HFFc6 (cell line): ENCODE results near the gene STK39. TPM values are rescaled to one million over a fixed set of nuclear protein-coding genes. Genes with fewer than 3 reads are reported as not detected.

Experiments
- DNase-seq: peaks from one replicate; pipeline ENCODE4 v3.0.0-alpha.2; 2018
- H3K27ac Mint-ChIP-seq: 2 replicates; pipeline ENCODE4 v1.8.0; 2020; ENCODE audit warnings: mild to moderate bottlenecking, mixed read lengths
- H3K27me3 Mint-ChIP-seq: 2 replicates; pipeline ENCODE4 v1.8.0; 2021; ENCODE audit warnings: mild to moderate bottlenecking, moderate library complexity, mixed read lengths; ENCODE audit not compliant: insufficient read depth
- H3K36me3 Mint-ChIP-seq: 2 replicates; pipeline ENCODE4 v1.8.0; 2021; ENCODE audit warnings: low read depth, mixed read lengths
- H3K4me1 Mint-ChIP-seq: 2 replicates; pipeline ENCODE4 v1.8.0; 2020; ENCODE audit warnings: low read depth, mixed read lengths
- H3K4me3 Mint-ChIP-seq: 2 replicates; pipeline ENCODE4 v1.8.0; 2020; ENCODE audit warnings: mild to moderate bottlenecking, moderate library complexity, mixed read lengths
- H3K9me3 Mint-ChIP-seq: 2 replicates; pipeline ENCODE4 v1.8.0; 2020; ENCODE audit warnings: mild to moderate bottlenecking, mixed read lengths
- total RNA-seq, 6 experiments: library from RNA; stranded (reverse); fragmentation: NEBNext Ultra II Directional; extraction: Animal tissue kit (Norgen Biotek cat#: 25700); gene quantifications; 2 replicates in 1 of 6; 3 replicates in 5 of 6; pipeline ENCODE4 v1.2.3, GENCODE V29; 2021
- TF ChIP-seq, protein P1 (sequence below): fragments of 200-600 bp; sonication (generic); IDR thresholded peaks from 2 replicates; pipeline ENCODE4 v1.5.0; 2021; ENCODE audit warnings: antibody characterized with exemption, mild to moderate bottlenecking

Gene STK39
- total RNA-seq, 6 experiments from 2014 or later, result 27.7 to 36.4 (median 33.4) TPM

DNA sequence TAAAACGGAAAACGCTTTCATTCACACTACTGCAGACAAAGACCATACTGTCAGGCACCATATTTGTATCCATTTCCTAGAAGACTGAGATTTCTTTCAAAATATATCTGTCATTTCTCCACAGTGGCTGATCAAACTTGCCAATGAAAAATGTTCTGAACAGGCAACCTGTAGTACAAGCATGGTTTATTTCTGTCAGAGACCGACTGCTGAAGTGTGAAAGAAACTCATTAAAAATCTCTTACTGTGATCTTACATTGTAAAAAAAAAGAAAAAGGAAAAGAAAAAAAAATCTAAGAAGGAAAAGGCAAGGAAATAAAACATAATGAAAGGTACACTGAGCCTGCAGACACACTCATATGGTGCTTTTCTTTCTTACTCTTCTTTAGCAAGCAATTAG is 184.5 kb downstream of the STK39 start:
- Mint-ChIP-seq H3K27ac (no peak overlapping the region), H3K27me3 (no peaks in the 10 kb centered on the region), H3K4me1 (peaks cover 12% of the 10 kb centered on the region), H3K4me3 (no peak overlapping the region), H3K9me3 (no peaks in the 10 kb centered on the region), H3K36me3 (peaks cover 15% of the 10 kb centered on the region)
- DNase-seq, result no peak
- TF ChIP-seq, protein P1, sequence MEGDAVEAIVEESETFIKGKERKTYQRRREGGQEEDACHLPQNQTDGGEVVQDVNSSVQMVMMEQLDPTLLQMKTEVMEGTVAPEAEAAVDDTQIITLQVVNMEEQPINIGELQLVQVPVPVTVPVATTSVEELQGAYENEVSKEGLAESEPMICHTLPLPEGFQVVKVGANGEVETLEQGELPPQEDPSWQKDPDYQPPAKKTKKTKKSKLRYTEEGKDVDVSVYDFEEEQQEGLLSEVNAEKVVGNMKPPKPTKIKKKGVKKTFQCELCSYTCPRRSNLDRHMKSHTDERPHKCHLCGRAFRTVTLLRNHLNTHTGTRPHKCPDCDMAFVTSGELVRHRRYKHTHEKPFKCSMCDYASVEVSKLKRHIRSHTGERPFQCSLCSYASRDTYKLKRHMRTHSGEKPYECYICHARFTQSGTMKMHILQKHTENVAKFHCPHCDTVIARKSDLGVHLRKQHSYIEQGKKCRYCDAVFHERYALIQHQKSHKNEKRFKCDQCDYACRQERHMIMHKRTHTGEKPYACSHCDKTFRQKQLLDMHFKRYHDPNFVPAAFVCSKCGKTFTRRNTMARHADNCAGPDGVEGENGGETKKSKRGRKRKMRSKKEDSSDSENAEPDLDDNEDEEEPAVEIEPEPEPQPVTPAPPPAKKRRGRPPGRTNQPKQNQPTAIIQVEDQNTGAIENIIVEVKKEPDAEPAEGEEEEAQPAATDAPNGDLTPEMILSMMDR, result no peak

DNA sequence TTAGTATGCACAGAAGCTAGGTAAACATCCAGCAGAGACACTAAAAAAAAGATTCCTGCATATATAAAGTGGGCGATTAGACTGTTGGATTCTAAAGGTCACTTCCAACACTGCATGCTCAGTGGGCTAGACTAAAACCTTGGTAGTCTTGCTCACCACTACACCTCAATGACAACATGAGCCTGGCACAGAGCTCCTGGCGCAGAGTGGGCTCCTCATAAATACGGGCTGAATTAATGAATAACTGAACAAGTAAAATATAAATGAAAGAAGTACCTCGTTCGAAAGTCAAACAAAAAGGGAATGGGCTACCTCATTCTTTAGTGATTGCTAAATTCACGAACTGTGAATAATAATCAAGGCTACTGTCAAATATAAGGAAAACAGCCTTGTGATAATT is 185.3 kb downstream of the STK39 start:
- Mint-ChIP-seq H3K27ac (no peak overlapping the region), H3K9me3 (no peaks in the 10 kb centered on the region), H3K4me1 (peaks cover 12% of the 10 kb centered on the region), H3K4me3 (no peak overlapping the region), H3K27me3 (no peaks in the 10 kb centered on the region), H3K36me3 (peaks cover 8% of the 10 kb centered on the region; the same call in 1 of the 2 replicates)
- DNase-seq, result no peak
- TF ChIP-seq, protein P1, result no peak

DNA sequence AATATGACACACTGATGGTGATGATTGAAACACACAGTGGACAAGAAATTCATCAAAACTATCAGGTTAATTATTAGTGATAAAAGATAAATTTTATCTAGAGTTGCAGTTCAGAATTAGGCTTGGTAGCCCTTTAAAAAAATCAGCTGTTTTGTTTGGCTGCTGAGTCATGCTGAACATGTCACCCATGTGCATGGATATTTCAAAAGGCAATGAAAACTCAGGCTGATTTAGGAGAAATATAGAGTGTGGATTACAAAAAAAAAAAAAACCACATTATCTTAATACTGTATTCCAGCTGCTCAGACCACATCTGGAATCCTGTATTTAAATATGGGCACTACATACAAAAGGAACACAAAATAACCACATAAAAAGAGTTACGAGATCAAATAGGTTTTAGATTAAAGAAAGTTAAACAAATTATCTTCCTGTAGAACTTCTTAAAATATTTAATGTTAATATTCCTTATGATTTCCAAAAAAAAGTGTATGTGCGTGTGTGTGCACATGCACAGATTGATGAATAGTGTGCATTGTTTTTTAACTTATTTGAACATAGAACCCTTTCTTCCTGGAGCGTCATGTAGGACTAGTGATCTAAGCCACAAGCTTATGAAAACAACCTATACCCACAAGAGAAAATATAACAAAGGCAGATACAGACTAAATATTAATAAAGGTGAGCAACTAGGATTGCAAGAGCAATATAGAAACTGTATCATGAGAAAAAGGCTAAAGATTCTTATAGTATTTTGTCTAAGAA is 186.2 kb downstream of the STK39 start:
- Mint-ChIP-seq H3K27me3 (no peaks in the 10 kb centered on the region), H3K4me1 (peaks cover 12% of the 10 kb centered on the region), H3K36me3 (peaks cover 8% of the 10 kb centered on the region; the same call in 1 of the 2 replicates), H3K9me3 (no peaks in the 10 kb centered on the region), H3K4me3 (no peak overlapping the region), H3K27ac (peak overlapping the region; percentile 71)
- DNase-seq, result peak; percentile 8
- TF ChIP-seq, protein P1, result no peak

DNA sequence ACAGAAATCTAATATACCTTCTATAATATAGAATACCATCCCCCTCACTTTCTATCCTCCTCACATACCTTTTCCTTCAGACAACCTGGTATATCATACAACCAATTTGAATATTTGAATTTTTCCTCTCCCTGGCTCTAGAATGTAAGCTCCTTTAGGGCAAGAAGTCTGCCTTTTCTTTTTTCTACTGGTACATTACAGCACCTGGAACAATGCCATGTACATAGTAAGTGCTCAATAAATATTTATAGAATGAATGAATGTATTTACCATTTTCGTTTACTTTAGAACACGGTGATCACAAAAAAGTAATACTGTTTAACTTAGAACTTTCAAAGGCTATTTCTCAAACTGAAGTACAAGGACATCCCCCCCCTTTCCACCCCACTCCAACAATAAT is 187.6 kb downstream of the STK39 start:
- no peaks in the 10 kb centered on the region for H3K27me3 Mint-ChIP-seq
- H3K36me3 Mint-ChIP-seq, result peaks cover 8% of the 10 kb centered on the region; the same call in 1 of the 2 replicates
- no peak overlapping the region for H3K4me3 Mint-ChIP-seq
- TF ChIP-seq, protein P1, result no peak
- H3K4me1 Mint-ChIP-seq, result peaks cover 12% of the 10 kb centered on the region
- no peaks in the 10 kb centered on the region for H3K9me3 Mint-ChIP-seq
- no peak for DNase-seq
- no peak overlapping the region for H3K27ac Mint-ChIP-seq

DNA sequence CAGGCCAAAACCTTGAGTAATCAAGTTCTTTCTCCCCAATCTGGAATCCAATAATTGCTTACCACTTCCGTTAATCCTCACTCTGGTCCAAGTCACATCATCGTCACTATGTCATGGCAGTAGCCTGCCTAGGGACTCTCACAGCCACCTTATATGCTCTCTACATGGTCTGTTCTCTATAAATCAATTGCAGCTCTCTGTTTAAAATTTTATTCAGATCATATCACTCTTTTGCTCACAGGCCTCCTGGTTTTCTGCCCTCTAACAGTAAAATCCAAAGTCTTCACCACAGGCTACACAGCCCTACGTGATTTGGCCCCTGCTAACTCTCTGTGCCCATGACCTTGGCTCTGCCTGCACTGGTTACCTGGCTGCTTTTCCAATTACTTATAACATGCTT is 188.7 kb downstream of the STK39 start:
- Mint-ChIP-seq H3K4me3 (no peak overlapping the region), H3K36me3 (peaks cover 8% of the 10 kb centered on the region; the same call in 1 of the 2 replicates), H3K27me3 (no peaks in the 10 kb centered on the region), H3K4me1 (peaks cover 12% of the 10 kb centered on the region), H3K9me3 (no peaks in the 10 kb centered on the region), H3K27ac (no peak overlapping the region)
- no peak for DNase-seq
- TF ChIP-seq, protein P1, result no peak
